AG20443 (cell line): ENCODE data around the gene PACS1.
"Not testable (repeated sequence)": the region's sequence is repeated elsewhere in the genome, so short reads cannot be mapped to it uniquely, and the experiment has no call there.

Experiments
- DNase-seq: peaks from one replicate; pipeline ENCODE4 v3.0.0; 2012; ENCODE audit warnings: low spot score, mixed read lengths

PACS1 gene

DNA sequence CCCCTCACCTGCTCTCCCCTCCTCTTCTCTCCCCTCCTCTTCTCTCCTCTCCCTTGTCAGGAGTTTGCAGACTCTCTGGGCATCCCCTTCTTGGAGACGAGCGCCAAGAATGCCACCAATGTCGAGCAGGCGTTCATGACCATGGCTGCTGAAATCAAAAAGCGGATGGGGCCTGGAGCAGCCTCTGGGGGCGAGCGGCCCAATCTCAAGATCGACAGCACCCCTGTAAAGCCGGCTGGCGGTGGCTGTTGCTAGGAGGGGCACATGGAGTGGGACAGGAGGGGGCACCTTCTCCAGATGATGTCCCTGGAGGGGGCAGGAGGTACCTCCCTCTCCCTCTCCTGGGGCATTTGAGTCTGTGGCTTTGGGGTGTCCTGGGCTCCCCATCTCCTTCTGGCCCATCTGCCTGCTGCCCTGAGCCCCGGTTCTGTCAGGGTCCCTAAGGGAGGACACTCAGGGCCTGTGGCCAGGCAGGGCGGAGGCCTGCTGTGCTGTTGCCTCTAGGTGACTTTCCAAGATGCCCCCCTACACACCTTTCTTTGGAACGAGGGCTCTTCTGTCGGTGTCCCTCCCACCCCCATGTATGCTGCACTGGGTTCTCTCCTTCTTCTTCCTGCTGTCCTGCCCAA is 206.0 kb downstream of the PACS1 start:
- no peak for DNase-seq

DNA sequence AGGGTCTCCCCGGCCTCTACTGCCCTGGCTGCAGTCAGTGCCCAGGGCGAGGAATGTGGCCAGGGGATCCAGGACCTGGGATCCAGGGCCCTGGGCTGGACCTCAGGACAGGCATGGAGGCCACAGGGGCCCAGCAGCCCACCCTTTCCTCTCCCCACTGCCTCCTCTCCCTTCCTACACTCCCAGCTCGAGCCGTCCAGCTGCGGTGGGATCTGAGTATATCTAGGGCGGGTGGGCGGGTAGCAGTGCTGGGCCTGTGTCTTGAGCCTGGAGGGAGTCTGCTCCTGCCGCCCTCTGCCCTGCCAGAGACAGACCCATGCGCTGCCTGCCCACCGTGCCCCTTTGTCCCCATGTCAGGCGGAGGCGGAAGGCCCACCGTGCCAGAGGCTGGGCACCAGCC is 206.5 kb downstream of the PACS1 start:
- DNase-seq, result not testable (repeated sequence)

DNA sequence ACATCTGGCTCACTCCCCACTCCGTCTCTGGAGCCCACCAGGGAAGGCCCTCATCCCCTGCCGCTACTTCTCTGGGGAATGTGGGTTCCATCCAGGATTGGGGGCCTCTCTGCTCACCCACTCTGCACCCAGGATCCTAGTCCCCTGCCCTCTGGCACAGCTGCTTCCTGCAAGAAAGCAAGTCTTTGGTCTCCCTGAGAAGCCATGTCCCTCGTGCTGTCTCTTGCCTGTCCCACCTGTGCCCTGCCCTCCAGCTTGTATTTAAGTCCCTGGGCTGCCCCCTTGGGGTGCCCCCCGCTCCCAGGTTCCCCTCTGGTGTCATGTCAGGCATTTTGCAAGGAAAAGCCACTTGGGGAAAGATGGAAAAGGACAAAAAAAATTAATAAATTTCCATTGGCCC is 207.0 kb downstream of the PACS1 start:
- DNase-seq, result not testable (repeated sequence)

- DNase-seq, result peak; percentile 70
Observed at GRCh38 chr11:66277471-66278362, 207.6 kb downstream of the PACS1 start, which contains the start of gene CNIH2. Gene CNIH2 (plus strand): TSS chr11:66278175. CDS start chr11:66278457, 282 bp downstream.

GRCh38 chr11:66278363-66279091 is 208.5 kb downstream of the PACS1 start:
- DNase-seq, result no peak

- DNase-seq, result no peak
Observed at GRCh38 chr11:66279092-66279734, 209.1 kb downstream of the PACS1 start.

DNA sequence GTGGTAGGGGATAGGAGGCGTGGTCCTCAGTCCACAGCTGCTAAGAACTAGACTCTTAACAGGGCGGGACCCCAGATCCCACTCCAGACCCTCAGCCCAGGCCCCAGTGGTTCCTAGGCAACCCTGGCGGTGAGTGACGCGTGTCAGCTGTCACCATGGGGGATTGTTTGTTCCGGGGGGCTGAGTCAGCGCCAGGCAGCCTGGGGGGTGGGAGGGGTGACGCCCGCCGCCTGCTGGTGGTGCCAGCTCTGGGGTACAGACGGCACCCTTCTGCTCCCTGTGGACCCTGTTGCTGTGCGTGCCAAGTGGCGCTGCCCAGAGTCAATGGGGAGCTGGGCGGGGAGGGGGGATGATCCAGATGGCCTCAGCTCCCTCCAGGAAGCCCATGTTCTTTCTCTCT is 210.4 kb downstream of the PACS1 start:
- no peak for DNase-seq

DNA sequence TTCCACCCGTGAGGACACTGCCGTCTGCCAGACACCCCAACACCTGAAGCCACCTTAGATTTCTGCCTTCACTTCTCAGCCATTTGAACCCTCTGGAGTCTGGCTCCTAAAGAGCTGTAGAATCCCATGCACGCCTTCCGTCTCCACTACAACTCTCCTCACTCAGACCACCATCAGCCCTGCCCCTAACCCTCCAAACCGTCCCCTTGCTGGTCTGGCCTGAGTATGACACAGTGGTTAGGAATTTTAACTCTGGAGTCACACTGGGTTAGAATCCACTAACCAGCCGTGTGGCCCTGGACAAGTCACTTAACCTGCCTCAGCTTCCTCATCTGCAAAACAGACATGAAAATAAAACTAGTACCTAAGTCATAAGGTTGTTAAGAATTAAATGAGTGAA is 210.9 kb downstream of the PACS1 start:
- DNase-seq, result no peak

GRCh38 chr11:66281776-66282467 is 211.8 kb downstream of the PACS1 start:
- no peak for DNase-seq

GRCh38 chr11:66282468-66283455 is 212.7 kb downstream of the PACS1 start:
- peak; percentile 97 for DNase-seq

- no peak for DNase-seq
Observed at GRCh38 chr11:66283461-66284105, 213.5 kb downstream of the PACS1 start.

GRCh38 chr11:66284526-66285078 is 214.5 kb downstream of the PACS1 start:
- DNase-seq, result no peak

DNA sequence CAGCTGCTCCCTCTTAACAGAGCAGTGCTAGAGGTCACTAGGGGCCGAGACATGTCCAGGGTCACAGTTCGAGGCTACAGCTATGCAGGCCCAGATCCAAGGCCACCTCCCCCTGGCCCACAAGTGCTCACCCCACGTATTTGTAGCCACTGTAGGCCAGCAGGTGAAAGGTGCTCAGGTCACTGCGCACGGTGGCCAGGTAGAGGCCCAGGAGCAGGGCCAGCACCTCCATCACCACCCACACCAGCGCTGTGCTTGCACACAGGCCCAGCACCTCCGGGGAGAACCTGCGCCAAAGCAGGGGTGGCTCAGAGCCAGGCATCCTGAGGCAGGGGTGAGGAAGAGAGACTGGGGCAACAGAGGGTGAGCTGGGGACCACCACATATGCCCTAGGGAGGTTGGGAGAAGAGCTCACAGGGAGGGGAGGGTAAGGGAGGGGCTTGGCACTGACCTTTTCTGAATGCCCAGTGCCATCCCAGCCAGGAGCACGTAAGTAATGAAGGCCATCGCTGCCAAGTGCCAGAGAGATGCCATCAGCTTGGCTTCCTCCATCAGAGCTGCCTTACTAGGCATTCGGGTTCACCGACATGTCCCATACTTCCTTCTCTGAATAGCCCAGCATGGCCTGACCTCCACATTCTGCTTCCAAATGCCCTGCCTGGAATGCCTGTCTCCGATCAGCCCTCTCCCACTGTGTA is 215.3 kb downstream of the PACS1 start:
- DNase-seq, result no peak

GRCh38 chr11:66286699-66287098 is 216.6 kb downstream of the PACS1 start:
- no peak for DNase-seq

GRCh38 chr11:66287211-66287888 is 217.3 kb downstream of the PACS1 start:
- DNase-seq, result no peak

- peak; percentile 16 for DNase-seq
Observed at GRCh38 chr11:66287889-66288670, 218.0 kb downstream of the PACS1 start.
